ENCODE data around the gene DENND6B.
A peak's percentile ranks its signal among the peaks of the same experiment; 100 is the strongest.
"Not testable (repeated sequence)": the region's sequence is repeated elsewhere in the genome, so short reads cannot be mapped to it uniquely, and the experiment has no call there.

Gene DENND6B

GRCh38 chr22:50338042-50338573 is 11.3 kb upstream of the DENND6B start:
- DNase-seq: no peak

GRCh38 chr22:50337262-50338041 is 10.6 kb upstream of the DENND6B start:
- DNase-seq: no peak

- not testable (repeated sequence) for DNase-seq
Observed at GRCh38 chr22:50334433-50334832, 7.6 kb upstream of the DENND6B start.

GRCh38 chr22:50329236-50329635 is 2.4 kb upstream of the DENND6B start:
- DNase-seq: peak; percentile 21

GRCh38 chr22:50327711-50328019 is 853 bp upstream of the DENND6B start:
- DNase-seq: no peak

GRCh38 chr22:50326225-50326955 is 422 bp downstream of the DENND6B start:
- DNase-seq: no peak

- no peak for DNase-seq
Observed at GRCh38 chr22:50325444-50326224, 1.2 kb downstream of the DENND6B start.

GRCh38 chr22:50323900-50324299 is 2.9 kb downstream of the DENND6B start:
- DNase-seq: no peak

GRCh38 chr22:50322382-50323104 is 4.3 kb downstream of the DENND6B start:
- DNase-seq: not testable (repeated sequence)

- DNase-seq: no peak
Observed at GRCh38 chr22:50320671-50321325, 6.0 kb downstream of the DENND6B start.

GRCh38 chr22:50320116-50320515 is 6.7 kb downstream of the DENND6B start:
- DNase-seq: no peak

- no peak for DNase-seq
Observed at GRCh38 chr22:50319503-50319951, 7.3 kb downstream of the DENND6B start.

- no peak for DNase-seq
Observed at GRCh38 chr22:50318698-50319411, 8.0 kb downstream of the DENND6B start.

- DNase-seq: no peak
Observed at GRCh38 chr22:50318356-50318697, 8.5 kb downstream of the DENND6B start.

GRCh38 chr22:50317674-50318073 is 9.1 kb downstream of the DENND6B start:
- DNase-seq: no peak

- DNase-seq: no peak
Observed at GRCh38 chr22:50317178-50317577, 9.6 kb downstream of the DENND6B start.

- no peak for DNase-seq
Observed at GRCh38 chr22:50316114-50317065, 10.4 kb downstream of the DENND6B start.

GRCh38 chr22:50315289-50316113 is 11.3 kb downstream of the DENND6B start:
- DNase-seq: no peak
